Measurements from ENCODE around the gene OPCML.

DNA sequence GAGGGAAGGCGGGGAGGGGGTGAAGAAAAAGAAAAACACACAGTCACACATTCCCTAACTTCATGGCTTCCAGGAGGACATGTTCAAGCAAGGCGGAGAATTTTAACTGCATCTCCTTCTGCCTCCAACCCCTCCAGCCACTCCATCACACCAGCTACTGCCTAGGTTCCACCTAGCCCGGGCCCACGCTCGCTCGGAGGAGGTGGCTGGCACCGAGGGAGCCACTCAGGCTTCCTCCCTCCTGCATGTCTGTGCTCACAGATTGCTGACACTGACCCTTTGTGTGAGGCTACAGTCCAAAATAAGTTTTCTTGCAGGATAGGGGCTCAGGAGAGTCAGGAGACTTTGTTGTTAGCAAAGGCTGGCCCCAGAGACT is 9.4 kb upstream of the OPCML start:
- TF ChIP-seq, protein P1, sequence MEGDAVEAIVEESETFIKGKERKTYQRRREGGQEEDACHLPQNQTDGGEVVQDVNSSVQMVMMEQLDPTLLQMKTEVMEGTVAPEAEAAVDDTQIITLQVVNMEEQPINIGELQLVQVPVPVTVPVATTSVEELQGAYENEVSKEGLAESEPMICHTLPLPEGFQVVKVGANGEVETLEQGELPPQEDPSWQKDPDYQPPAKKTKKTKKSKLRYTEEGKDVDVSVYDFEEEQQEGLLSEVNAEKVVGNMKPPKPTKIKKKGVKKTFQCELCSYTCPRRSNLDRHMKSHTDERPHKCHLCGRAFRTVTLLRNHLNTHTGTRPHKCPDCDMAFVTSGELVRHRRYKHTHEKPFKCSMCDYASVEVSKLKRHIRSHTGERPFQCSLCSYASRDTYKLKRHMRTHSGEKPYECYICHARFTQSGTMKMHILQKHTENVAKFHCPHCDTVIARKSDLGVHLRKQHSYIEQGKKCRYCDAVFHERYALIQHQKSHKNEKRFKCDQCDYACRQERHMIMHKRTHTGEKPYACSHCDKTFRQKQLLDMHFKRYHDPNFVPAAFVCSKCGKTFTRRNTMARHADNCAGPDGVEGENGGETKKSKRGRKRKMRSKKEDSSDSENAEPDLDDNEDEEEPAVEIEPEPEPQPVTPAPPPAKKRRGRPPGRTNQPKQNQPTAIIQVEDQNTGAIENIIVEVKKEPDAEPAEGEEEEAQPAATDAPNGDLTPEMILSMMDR (optimal IDR thresholded peaks at IDR 0.05 in 1 of 3, IDR thresholded peaks at IDR 0.05 in 1 of 3, conservative IDR thresholded peaks at IDR 0.05 in 1 of 3; ENCODE audit: extremely low read depth in 1 of 3, insufficient read depth in 2 of 3, low read length in 3 of 3), result no peak
- TF ChIP-seq EZH2 (IDR thresholded peaks at IDR 0.05; ENCODE audit: low read length), result no peak

Data from keratinocyte (primary cell).